HG03432 (cell line): Measurements from ENCODE around the gene GJD4.

Source experiments
- ATAC-seq: cut with Tn5 transposase; IDR thresholded peaks from one replicate; pipeline ENCODE4 v1.9.1; 2021; ENCODE audit warnings: mild to moderate bottlenecking, moderate library complexity; ENCODE audit not compliant: unreplicated experiment

Gene GJD4

DNA sequence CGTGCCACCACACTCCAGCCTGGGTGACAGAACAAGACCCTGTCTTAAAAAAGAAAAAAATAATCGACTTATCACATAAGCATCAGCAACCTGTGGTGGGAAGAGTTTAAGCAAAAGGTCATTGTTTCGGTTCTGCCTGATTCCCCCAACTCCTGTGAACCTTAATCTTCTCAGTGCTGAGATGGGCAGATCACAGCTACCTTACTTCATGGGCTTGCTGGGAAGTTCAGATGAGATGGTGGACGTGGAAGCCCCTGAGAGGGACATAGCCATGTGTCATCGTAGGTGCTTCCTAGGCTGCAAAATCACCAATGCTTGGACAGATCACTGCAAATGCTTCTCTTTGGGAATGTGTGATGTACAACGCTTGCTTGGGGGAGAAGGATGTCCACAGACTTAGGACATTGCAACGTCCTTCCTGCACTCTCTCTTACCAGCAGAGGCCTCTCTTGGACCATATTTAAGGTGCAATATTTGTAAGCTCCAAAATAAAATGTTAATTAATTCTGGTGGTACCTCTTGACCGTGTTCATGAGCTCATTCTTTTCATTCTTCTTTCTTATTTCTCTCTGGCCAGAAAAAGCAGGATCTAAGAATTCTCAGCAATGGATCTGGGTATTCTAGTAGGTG, 8.6 kb downstream of the GJD4 start:
- ATAC-seq: no peak

DNA sequence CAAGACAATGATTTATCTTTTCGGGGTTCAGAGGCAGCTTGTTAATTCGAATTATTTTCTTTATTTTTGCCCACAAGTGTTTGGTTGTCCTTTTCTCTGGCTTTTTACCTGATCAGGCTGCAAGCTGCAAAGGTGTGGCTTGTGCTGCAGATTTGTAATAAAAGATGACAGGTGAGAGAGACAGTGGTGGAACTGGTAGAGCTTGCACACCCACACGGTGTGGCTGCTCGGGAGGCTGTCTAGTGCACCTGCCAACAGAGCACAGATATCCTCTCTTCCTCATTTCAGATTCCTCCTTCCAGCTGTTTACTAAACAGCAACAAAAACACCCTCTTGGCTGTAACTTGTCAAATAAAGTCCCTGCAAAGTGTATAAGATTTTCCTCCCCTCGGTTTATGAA, 9.2 kb downstream of the GJD4 start:
- ATAC-seq: no peak

DNA sequence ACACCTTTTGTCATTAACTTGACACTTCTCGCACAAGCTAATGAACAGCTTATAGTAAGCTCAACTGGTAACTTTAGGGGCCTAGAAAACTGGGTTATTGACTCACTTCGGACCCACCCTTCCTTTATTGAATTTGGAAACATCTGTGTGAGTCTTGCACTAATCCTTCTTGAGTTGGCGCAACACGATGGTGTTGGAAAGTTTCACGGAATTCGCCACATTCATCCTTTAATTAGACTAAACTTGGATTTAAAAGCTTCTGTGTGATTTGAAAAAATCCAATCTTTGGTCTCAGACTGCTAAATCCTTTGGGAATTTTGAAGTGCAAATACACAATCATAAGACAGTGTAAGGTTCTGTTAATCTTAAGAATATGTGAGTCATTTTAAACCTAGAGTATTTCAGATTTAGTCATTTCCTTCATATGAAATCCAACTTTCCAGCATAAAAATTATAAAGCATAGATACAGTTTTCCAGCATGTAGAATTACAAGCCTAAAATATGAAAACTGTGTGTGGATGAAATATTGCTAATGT, 21.9 kb downstream of the GJD4 start:
- no peak for ATAC-seq

DNA sequence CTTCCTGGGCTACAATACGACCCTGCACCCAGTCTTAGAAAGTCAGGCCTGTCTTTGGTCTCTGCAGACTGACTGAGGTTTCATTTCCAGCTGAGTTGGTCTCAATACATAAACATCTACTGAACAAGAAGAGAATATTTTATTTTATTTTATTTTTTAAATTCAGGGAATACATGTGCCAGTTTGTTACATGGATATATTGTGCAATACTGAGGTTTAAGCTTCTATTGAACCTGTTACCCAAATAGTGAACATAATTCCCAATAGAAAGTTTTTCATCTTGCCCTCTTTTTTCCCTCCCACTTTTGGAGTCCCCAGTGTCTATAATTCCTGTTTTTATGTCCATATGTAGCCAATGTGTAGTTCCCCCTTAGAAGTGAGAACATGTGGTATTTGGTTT, 26.3 kb downstream of the GJD4 start:
- ATAC-seq: no peak

DNA sequence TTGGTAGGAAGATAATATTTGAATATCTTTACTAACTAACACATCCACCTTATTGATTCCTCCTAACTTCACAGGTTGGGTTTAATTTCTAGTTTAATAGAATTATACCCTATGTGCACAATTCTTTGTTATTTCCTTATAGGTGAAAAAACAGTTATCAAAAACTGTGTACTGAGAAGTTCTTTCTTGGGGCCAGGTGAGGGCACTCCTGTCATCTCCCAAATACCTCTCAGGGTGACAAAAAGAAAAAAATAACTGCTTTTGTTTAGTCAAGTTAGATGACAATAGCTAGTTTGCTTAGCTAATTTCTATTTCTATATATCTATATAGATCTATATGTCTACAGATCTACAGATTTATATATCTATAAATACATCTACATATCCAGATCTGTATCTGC, 26.9 kb downstream of the GJD4 start:
- no peak for ATAC-seq

DNA sequence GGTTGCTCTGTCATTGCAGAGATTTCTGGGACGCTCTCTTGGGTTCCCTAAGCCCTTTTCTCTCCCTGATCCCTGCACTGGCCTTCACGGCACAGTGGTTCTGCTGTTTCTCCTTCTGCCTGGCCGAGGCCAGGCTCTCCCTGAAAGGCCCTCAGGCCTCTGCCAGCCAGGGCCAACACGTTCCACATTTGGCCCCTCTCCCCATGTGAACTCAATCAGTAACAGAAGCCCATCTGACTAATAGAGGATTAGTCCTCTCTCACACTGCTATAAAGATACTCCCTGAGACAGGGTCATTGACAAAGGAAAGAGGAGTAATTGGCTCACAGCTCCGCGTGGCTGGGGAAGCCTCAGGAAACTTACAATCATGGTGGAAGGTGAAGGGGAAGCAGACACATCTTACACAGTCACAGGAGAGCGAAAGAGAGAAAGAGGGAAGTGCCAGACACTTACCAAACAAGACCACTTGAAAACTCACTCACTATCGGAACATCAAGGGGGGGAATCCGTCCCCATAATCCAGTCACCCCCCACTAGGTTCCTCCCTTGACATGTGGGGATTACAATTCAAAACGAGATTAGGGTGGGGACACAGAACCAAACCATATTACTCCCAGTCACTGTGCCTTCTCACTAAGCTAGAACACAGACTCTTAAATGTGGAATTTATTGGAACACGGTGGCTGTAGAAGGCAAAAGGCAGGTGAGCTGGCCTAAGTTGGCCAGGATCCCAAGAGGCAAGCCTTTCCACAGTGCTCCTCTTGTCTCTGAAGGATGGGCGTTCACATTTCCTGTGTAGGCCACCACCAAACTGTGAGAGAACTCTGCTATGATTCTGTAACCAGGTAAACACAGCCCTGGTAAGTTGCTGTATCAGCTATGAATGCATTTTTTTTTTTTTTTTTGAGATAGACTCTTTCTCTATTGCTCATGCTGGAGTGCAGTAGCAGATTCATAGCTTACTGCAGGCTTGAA, 28.2 kb downstream of the GJD4 start:
- ATAC-seq: no peak

DNA sequence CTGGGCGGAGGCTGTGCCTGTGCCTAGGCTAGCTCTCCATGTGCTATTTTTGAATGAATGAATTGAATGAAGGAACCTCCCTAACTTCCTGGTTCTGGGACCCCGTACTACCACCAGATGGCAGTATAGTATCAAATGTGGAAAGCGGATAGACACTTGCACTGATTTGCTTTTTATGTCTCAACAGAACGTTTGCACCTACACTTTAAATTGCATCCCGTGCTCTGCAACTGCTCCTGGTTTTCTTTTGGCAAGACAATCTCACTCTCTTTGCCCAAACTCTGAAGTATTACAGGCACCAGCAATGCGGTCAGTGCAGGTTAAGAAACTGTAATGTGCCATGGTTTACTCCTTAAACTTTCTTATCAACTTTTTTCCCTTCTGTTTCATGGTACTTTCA, 30.4 kb downstream of the GJD4 start:
- peak; percentile 80 for ATAC-seq

DNA sequence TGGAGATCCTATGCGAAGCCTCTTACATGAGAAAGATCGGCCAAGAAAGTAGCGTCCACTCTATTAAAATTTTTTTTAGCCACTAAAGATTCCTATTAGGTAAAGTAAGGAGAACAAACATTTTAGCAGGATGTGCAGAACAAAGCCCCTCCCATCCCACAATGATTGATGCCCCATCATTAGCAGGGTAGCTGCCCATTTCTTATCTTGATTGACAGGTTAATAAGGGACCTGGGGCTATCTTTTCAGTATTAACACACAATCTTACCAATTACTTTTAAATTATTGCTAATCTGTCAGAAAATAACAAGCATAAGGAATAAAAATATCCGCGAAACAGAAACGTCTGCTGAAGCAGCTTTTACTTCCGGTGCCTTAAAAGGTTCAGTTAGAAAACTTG, 31.8 kb downstream of the GJD4 start:
- no peak for ATAC-seq

DNA sequence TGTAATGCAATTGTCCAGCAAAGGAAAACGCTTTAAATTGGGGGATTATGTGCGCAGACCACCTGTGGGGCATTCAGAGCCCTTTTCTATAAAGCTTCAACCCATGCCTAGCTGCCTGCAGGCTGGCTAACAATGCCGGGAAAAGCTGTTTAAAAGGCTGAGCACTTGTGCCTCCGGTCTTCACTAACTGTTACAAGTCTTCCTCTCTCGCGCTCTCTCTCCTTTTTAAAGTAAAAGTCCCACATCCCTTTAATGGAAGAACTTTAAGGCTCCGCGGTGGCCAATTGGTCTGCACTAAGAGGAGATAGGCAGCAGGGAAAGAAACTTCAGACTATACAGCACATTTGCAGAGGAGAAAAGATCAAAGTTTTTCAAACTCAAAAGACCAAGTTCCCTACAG, 32.3 kb downstream of the GJD4 start:
- no peak for ATAC-seq

DNA sequence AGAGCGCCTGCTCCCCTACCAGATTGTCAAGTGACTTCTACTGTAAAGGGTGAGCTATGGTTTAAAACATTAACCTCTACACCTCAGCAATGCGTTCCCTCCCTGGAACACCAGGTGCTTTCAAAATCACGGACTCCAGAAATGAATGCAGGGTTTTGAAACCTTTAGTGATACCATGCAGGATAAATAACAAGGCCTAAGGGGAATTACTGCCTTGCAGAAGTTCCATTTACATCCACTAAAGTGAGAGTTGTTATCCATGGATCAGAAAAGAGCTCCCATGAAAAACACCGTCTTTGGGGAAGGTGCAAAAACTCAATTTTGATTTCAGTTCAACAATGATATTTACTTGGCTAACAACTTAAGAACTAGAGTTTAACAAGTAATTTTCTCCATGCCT, 33.0 kb downstream of the GJD4 start:
- no peak for ATAC-seq

DNA sequence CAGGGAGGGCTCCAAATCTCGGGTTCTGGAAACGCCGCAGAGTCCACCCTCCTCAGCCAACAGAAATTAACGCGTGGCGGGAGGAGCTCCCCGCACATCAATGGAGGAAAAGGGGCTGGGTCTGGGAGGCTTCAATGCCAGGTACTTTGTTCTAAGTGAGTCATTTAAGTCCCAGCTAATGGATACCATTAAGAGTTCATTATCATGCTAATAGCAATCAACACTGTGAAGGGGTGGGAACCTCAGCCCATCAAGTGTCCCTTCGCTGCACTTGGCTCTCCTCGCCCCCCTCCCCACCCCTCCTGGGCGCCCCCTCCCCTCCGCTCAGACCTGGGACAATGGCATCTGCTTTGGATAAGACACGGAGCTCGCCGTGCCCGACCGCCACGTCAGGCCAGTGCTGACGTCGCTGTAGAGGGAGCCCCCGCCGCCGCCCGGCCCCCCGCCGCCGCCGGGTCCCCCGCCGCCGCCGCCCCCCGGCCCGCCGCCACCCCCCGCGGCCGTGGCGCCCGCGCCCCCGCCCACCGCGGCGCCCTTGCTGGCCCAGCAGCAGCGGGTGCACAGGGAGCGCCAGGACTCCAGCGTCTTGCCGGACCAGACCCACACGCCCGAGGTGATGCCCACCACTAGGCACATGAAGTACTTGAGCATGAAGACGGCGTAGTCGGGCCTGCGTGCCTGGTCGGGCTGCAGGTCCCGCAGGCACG, 34.0 kb downstream of the GJD4 start:
- no peak for ATAC-seq

DNA sequence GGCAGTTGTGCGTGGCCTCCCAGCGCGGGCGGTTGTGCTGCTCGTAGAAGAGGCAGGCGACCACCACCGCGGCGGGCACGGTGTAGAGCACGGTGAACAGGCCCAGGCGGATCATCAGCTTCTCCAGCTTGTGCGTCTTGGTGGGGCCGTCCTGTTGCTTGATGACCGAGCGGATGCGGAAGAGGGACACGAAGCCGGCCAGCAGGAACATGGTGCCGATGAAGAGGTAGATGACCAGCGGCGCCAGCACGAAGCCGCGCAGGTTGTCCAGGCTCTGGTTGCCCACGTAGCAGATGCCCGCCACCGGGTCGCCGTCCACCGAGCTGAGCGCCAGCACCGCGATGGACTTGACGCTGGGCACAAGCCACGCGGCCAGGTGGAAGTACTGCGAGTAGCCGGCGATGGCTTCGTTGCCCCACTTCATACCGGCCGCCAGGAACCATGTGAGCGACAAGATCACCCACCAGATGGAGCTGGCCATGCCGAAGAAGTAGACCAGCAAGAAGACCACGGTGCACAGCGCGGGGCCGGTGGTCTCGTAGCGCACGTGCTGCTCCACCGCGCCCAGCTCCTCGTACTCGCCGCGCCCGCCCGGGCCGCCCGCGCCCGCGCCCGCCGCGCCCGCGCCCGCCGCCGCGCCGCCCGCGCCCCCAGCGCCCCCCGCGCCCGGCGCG, 34.7 kb downstream of the GJD4 start:
- no peak for ATAC-seq

DNA sequence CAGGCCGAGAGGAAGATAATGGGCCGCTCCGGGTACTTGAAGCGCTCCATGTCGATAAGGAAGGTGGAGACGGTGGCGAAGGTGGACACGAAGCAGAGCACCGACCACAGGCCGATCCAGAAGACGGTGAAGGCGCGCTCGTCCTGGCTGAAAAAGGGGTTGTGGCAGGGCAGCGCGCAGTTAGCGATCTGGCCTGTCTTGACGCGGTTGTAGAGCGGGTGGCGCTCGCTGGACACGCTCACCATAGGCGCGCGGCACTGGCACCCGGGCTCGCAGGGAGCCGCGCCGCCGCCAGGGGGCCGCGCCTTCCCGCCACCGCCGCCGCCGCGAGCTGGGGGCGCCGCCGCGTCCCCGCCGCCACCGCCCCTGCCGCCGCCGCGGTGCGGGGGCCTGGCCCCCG, 35.3 kb downstream of the GJD4 start:
- peak; percentile 45 for ATAC-seq

DNA sequence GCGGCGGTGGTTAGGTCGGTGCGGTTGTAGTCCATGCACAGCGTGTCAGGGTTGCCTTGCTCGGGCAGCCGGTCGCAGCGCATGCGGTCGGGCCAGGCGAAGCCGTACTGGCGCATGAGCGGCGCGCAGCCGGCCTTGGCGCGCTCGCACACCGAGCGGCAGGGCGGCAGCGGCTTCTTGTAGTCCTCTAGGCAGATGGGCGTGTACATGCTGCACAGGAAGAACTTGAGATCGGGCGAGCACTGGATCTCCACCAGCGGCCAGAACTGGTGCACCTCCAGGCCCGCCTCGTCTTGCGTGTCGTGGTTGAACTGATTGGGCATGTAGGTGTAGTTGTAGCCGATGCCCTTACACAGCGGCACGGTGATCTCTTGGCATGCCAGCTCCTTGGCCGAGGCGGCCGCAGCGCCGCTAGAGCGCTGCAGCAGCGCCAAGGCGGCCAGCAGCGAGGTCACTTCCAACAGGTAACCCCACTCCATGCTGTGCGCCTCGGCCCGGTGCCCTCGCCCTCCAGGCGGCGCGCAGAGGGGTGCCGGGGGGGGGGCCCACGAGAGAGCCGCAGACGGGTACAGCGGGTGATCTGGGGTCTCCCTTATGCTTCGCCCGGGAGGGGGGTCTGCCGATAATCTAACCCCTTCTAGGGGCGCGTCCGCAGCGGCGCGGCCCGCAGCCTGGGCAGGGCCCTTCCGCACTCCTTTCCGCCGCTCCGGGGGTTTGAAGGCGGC, 36.0 kb downstream of the GJD4 start:
- ATAC-seq: peak; percentile 36

DNA sequence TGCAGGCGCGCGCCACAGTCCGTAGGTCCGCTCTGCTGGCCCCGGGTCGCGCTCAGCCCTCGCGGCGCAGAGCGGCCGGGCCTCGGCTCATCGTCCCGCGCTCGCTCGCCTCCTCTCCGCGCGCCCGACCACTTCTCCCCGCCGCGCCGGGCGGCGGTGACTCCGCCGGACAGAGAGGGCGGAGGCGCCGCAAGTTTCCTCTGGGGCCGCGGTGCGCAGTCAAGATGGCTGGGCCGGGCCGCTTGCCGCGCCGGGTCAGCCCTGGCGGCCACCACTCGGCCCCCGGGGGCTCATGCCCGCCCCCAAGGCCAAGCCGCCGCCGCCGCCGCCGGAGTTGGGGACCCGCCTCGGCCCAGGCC, 36.5 kb downstream of the GJD4 start:
- peak; percentile 27 for ATAC-seq

DNA sequence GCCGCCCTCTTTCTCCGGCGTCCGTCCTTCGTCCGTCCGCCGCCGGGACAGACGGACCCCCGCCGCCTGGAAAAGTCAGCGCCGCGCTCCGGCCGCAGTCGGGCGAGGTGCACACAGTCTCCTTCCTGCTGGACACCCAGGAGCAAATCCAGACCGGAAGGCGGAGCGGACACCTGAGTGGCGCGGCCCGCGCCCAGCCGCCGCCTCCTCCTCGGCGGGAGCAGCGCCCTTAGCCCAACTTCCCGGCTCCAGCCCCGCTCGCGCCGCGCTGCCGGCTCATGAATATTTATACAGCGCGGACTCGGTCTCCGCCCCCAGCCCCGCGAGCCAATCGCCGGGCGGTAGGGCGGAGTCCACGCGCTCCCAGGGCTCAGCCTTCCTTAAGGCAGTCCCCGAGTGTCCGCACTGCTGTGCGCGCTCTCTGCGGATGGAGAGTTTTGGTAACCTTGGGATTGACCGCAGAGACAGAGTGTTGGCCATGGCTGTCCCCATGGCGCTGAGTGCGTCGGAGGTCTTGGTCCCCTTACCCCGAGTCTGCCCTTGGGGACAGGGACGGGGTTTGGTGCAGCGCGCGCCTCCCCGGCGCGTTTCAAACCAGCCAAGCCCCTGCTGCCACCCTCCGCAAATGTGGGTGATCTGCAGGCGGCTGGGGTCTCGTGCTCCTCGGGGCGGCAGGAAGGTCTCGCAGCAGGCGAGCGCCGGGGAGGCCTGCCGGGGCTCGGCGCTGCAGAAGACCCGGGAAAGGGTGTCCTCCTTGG, 37.1 kb downstream of the GJD4 start, which contains the start of gene FZD8:
Gene FZD8, minus strand, starts transcription at position 262 of the 758 bp plus-strand sequence. CDS start 867 bp downstream, outside the sequence.
- ATAC-seq: peak; percentile 91

DNA sequence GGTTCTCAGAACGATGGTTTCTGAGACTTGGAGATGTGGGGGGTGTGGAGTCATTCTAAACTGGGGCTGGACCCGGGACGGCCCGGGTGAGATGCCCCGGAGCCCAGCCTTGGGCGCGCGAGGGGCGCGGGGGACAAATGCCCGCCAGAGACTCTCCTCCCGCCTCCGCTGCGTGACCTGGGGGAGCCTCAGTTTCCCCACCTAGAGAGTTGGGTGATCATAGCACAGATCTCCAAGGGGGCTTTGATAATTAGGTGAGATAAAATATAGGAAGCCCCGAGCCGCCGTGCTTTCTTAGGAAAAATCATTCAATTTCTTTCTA, 37.6 kb downstream of the GJD4 start:
- no peak for ATAC-seq

DNA sequence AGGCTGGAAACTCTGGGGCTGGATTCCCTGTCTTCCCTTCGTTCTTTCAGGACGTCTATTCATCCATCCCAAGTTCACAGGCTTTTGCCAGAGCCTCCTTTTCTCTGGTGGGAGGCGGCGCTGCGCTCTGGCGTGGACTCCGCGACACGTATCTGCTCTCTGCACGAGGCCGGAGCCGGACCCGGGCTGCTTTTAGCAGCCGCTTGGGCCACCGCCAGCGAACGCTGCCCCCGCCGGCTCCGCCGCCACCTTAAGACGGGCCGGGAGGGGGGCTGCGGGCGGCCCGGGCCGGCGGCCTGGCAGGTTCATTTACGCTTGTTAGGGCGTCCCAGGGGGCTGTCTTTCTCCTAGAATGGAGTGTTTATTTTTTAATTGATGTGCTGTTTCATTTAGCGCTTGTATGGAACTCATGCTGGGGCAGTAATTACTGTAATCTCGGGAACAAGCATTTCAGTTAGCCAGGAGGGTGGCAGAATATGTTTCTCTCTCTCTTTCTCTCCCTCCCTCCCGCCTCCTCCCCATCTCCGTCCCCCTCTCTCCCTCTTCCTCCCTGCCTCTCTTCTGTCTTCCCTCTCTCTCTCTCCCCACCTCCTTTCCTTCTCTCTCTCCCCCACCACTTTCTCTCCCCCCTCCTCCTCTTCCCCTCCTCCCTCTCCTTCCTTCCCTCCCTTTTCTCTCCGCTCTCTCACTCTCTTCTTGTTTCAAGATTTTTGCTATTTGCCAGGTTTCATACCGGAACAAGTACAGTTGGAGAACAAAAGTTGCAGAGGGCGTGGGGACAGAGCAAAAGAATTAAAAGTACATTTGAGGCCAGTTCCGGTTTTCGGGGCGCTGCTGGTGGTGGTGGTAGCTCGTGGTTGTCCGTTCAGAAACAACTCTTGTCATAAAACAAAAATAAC, 38.3 kb downstream of the GJD4 start:
- no peak for ATAC-seq
